ENCODE results near the gene SVIL. TPM values are rescaled to one million over a fixed set of nuclear protein-coding genes. Genes with fewer than 3 reads are reported as not detected.

Gene SVIL
- total and polyA plus RNA-seq, 2 of the 13 experiments (the other 11 are each of a cell fraction or from before 2014, with no cell fraction given), result 3.9 to 12.1 TPM

DNA sequence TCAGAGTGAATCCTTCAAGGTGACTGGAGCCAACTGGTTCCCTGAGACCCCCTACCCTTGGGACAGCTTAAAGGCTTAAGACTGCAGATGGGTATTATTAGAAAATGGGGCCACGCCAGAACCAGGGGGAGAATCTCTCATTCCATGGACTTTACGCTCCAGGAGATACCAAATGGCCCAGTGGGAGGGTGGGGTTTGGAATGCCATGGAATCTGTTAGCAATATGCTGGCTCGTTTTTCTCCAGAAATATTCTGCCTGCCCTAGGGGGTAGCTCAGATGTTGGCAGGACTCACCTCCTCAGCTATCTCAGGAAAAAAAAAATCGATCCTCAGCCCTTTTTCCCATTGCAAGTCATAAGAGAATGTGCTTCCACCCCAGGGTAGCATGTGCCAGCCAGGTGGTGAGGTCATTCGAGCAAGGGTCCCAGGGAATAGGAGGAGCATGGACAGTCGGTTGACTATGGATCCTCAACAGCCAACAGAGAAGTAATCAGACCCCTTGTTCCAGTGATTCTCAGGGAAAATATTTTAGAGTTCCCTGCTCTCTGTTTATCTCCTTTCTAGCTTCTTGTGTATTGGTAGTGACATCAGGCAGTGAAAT, 22.9 kb downstream of the SVIL start:
- Histone ChIP-seq H3K4me2 (ENCODE audit: low read depth, low read length) (no peak overlapping the region), H3K4me1 (ENCODE audit: insufficient read depth, low read length) (no peaks in the 10 kb centered on the region), H3K27me3 (ENCODE audit: control insufficient read depth in 1 of 2, insufficient read depth in 2 of 2, low read length in 2 of 2) (no peaks in the 10 kb centered on the region; a peak in 1 of 5 replicates), H3K9ac (ENCODE audit: insufficient read depth, low read depth, low read length) (no peak overlapping the region), H3K4me3 (replicated peaks in 1 of 3; ENCODE audit: insufficient read depth in 1 of 3, low read depth in 2 of 3, low read length in 3 of 3) (no peak overlapping the region), H3K79me2 (ENCODE audit: insufficient read depth, low read length) (no peaks in the 10 kb centered on the region), H3K36me3 (replicated peaks in 1 of 2; ENCODE audit: control insufficient read depth in 1 of 2, insufficient read depth in 2 of 2, low read length in 2 of 2) (no peaks in the 10 kb centered on the region), H2AFZ (ENCODE audit: low read length) (no peak overlapping the region), H4K20me1 (ENCODE audit: insufficient read depth, low read length) (no peaks in the 10 kb centered on the region), H3K27ac (ENCODE audit: extremely low read length, insufficient read depth, low read length) (no peak overlapping the region), H3K9me3 (ENCODE audit: low read length) (no peaks in the 10 kb centered on the region)
- in situ Hi-C loops (cut with HindIII; ENCODE audit: extremely low pct_ligation_motif_present, low pct_unique_long_range_greater_than_20kb) (no loop called here), intact Hi-C loops (cut with micrococcal nuclease; ENCODE audit: unreplicated experiment) (no loop called here)
- ChIA-PET CTCF (ENCODE audit: low intra/inter-chr PET ratio, low total read pairs) (no interaction called here), POLR2A (no interaction called here)
- no TSS peak for BruUV-seq (replicated peaks)
- TF ChIP-seq, protein P1, sequence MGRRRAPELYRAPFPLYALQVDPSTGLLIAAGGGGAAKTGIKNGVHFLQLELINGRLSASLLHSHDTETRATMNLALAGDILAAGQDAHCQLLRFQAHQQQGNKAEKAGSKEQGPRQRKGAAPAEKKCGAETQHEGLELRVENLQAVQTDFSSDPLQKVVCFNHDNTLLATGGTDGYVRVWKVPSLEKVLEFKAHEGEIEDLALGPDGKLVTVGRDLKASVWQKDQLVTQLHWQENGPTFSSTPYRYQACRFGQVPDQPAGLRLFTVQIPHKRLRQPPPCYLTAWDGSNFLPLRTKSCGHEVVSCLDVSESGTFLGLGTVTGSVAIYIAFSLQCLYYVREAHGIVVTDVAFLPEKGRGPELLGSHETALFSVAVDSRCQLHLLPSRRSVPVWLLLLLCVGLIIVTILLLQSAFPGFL (CRISPR knock-in tag; IDR thresholded peaks at IDR 0.05), result no peak
- TF ChIP-seq, protein P2, sequence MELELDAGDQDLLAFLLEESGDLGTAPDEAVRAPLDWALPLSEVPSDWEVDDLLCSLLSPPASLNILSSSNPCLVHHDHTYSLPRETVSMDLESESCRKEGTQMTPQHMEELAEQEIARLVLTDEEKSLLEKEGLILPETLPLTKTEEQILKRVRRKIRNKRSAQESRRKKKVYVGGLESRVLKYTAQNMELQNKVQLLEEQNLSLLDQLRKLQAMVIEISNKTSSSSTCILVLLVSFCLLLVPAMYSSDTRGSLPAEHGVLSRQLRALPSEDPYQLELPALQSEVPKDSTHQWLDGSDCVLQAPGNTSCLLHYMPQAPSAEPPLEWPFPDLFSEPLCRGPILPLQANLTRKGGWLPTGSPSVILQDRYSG (CRISPR knock-in tag; IDR thresholded peaks at IDR 0.05), result no peak
- TF ChIP-seq DPF2 (CRISPR knock-in tag; IDR thresholded peaks at IDR 0.05; ENCODE audit: borderline replicate concordance, low read depth), result no peak
- no peak for TF ChIP-seq ZNF577 (CRISPR knock-in tag; IDR thresholded peaks at IDR 0.05; ENCODE audit: borderline replicate concordance, low read depth)
- no peak for TF ChIP-seq RFX3 (CRISPR knock-in tag; IDR thresholded peaks at IDR 0.05)
- TF ChIP-seq HNRNPL (IDR thresholded peaks at IDR 0.05; ENCODE audit: low read depth, low read length), result no peak
- TF ChIP-seq, protein P3, sequence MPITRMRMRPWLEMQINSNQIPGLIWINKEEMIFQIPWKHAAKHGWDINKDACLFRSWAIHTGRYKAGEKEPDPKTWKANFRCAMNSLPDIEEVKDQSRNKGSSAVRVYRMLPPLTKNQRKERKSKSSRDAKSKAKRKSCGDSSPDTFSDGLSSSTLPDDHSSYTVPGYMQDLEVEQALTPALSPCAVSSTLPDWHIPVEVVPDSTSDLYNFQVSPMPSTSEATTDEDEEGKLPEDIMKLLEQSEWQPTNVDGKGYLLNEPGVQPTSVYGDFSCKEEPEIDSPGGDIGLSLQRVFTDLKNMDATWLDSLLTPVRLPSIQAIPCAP (CRISPR knock-in tag; IDR thresholded peaks at IDR 0.05; ENCODE audit: low read depth), result no peak
- no peak for TF ChIP-seq MLLT10 (CRISPR knock-in tag; IDR thresholded peaks at IDR 0.05)
- ATAC-seq (no peak), DNase-seq (ENCODE audit: low spot score) (no peak), FAIRE-seq (no peak)
- 80% methylated on average over 6 of the region's 6 CpGs for WGBS (ENCODE audit: low lambda C conversion rate)
